NCI-H774 (cell line): ENCODE data around the gene RPN2.

Experiments used
- DNase-seq: peaks from one replicate; lab custom pipeline; 2025; lab: John Stamatoyannopoulos, UW

RPN2 gene

GRCh38 chr20:37243076-37243936 is 64.2 kb downstream of the RPN2 start:
- DNase-seq = no peak

- no peak for DNase-seq
Observed at GRCh38 chr20:37243937-37244571, 64.9 kb downstream of the RPN2 start.

- no peak for DNase-seq
Observed at GRCh38 chr20:37244572-37244957, 65.4 kb downstream of the RPN2 start.

GRCh38 chr20:37245216-37246150 is 66.4 kb downstream of the RPN2 start:
- DNase-seq = no peak

GRCh38 chr20:37246736-37247135 is 67.6 kb downstream of the RPN2 start:
- no peak for DNase-seq

GRCh38 chr20:37247547-37247946 is 68.4 kb downstream of the RPN2 start:
- DNase-seq = no peak

GRCh38 chr20:37249304-37249703 is 70.2 kb downstream of the RPN2 start:
- DNase-seq = no peak

GRCh38 chr20:37251825-37252477 is 72.8 kb downstream of the RPN2 start:
- no peak for DNase-seq

GRCh38 chr20:37253087-37253486 is 74.0 kb downstream of the RPN2 start:
- no peak for DNase-seq

- DNase-seq = no peak
Observed at GRCh38 chr20:37254114-37254878, 75.2 kb downstream of the RPN2 start.

- no peak for DNase-seq
Observed at GRCh38 chr20:37256286-37256685, 77.2 kb downstream of the RPN2 start.

GRCh38 chr20:37257530-37257929 is 78.4 kb downstream of the RPN2 start:
- DNase-seq = no peak

GRCh38 chr20:37257988-37258387 is 78.9 kb downstream of the RPN2 start:
- no peak for DNase-seq

GRCh38 chr20:37259031-37259430 is 79.9 kb downstream of the RPN2 start:
- DNase-seq = no peak

- DNase-seq = no peak
Observed at GRCh38 chr20:37259865-37260264, 80.7 kb downstream of the RPN2 start.

GRCh38 chr20:37260923-37261322 is 81.8 kb downstream of the RPN2 start:
- DNase-seq = no peak

- no peak for DNase-seq
Observed at GRCh38 chr20:37261714-37262113, 82.6 kb downstream of the RPN2 start, which contains the start of gene GHRH. Gene GHRH, minus strand, starts transcription at chr20:37261814. Its CDS starts 4,925 bp downstream, at chr20:37256889.

- DNase-seq = no peak
Observed at GRCh38 chr20:37262505-37262904, 83.4 kb downstream of the RPN2 start.

GRCh38 chr20:37263686-37264085 is 84.6 kb downstream of the RPN2 start:
- no peak for DNase-seq

GRCh38 chr20:37265152-37265551 is 86.0 kb downstream of the RPN2 start:
- DNase-seq = no peak
